WTC11 (cell line): ENCODE data around the gene RNASET2. TPM values are rescaled to one million over a fixed set of nuclear protein-coding genes. Genes with fewer than 3 reads are reported as not detected.
A peak's percentile ranks its signal among the peaks of the same experiment; 100 is the strongest.

Source experiments
- ATAC-seq: fragments of 200-7000 bp; cut with Tn5 transposase; 2 replicates; pipeline ENCODE4 v1.10.0; 2021; ENCODE audit warnings: mild to moderate bottlenecking, moderate library complexity
- CTCF ChIA-PET: fragments of 300-600 bp; sonication (Branson Sonifier 250); formaldehyde crosslinking; loops from one replicate; lab custom pipeline; 2021; ENCODE audit warnings: antibody characterized with exemption; lab: Charles Lee
- POLR2A ChIA-PET: fragments of 350-600 bp; sonication (Branson Sonifier 250); formaldehyde crosslinking; loops from one replicate; lab custom pipeline; 2021; ENCODE audit warnings: antibody characterized with exemption; lab: Charles Lee
- DNase-seq: peaks from one replicate; pipeline ENCODE4 v3.0.0; 2021; ENCODE audit warnings: low spot score
- H3K27ac Mint-ChIP-seq: 2 replicates; pipeline ENCODE4 v1.8.0; 2021; ENCODE audit warnings: mixed read lengths
- H3K27me3 Mint-ChIP-seq: 2 replicates; pipeline ENCODE4 v1.8.0; 2021; ENCODE audit warnings: low read depth, mild to moderate bottlenecking, moderate library complexity, mixed read lengths
- H3K36me3 Mint-ChIP-seq: 2 replicates; pipeline ENCODE4 v1.8.0; 2021; ENCODE audit warnings: mixed read lengths
- H3K4me1 Mint-ChIP-seq: 2 replicates; pipeline ENCODE4 v1.8.0; 2022; ENCODE audit warnings: mixed read lengths
- H3K4me3 Mint-ChIP-seq: 2 replicates; pipeline ENCODE4 v1.8.0; 2021; ENCODE audit warnings: mild to moderate bottlenecking, moderate library complexity, mixed read lengths
- H3K9me3 Mint-ChIP-seq: 2 replicates; pipeline ENCODE4 v1.8.0; 2021; ENCODE audit warnings: mixed read lengths
- AFF4 ChIP-seq: sonication (generic); formaldehyde crosslinking; IDR thresholded peaks from 2 replicates; pipeline ENCODE4 v1.8.1; 2023; ENCODE audit warnings: mild to moderate bottlenecking, missing genetic modification reagents, borderline replicate concordance
- ATF1 ChIP-seq: sonication (generic); formaldehyde crosslinking; IDR thresholded peaks from 2 replicates; pipeline ENCODE4 v1.8.1; 2023; ENCODE audit warnings: mild to moderate bottlenecking, moderate library complexity, missing genetic modification reagents
- ELF4 ChIP-seq: sonication (generic); formaldehyde crosslinking; IDR thresholded peaks from 2 replicates; pipeline ENCODE4 v1.8.1; 2022; ENCODE audit warnings: low read depth, mild to moderate bottlenecking, moderate library complexity, missing genetic modification reagents
- ETV6 ChIP-seq: sonication (generic); formaldehyde crosslinking; IDR thresholded peaks from 2 replicates; pipeline ENCODE4 v1.8.1; 2022; ENCODE audit warnings: mild to moderate bottlenecking, missing genetic modification reagents
- IRF1 ChIP-seq: sonication (generic); formaldehyde crosslinking; IDR thresholded peaks from 2 replicates; pipeline ENCODE4 v1.8.0; 2023; ENCODE audit warnings: missing genetic modification reagents
- IRF2 ChIP-seq: sonication (generic); formaldehyde crosslinking; IDR thresholded peaks from 2 replicates; pipeline ENCODE4 v1.8.0; 2022; ENCODE audit warnings: low read depth, missing genetic modification reagents, borderline replicate concordance
- KAT7 ChIP-seq: sonication (generic); formaldehyde crosslinking; IDR thresholded peaks from 2 replicates; pipeline ENCODE4 v1.8.1; 2023; ENCODE audit warnings: missing genetic modification reagents, mild to moderate bottlenecking, borderline replicate concordance
- MAX ChIP-seq: sonication (generic); formaldehyde crosslinking; IDR thresholded peaks from 2 replicates; pipeline ENCODE4 v1.8.0; 2022; ENCODE audit warnings: mild to moderate bottlenecking, missing genetic modification reagents
- MXD4 ChIP-seq: fragments of 250-450 bp; sonication (Bioruptor Pico); IDR thresholded peaks from 2 replicates; pipeline ENCODE4 v1.8.0; 2021; ENCODE audit warnings: mild to moderate bottlenecking, moderate library complexity, borderline replicate concordance
- NR2C2 ChIP-seq: sonication (generic); formaldehyde crosslinking; IDR thresholded peaks from 2 replicates; pipeline ENCODE4 v1.8.0; 2022; ENCODE audit warnings: mild to moderate bottlenecking, missing genetic modification reagents
- PRDM15 ChIP-seq: sonication (generic); formaldehyde crosslinking; IDR thresholded peaks from 2 replicates; pipeline ENCODE4 v1.8.0; 2022; ENCODE audit warnings: missing genetic modification reagents
- PREB ChIP-seq: sonication (generic); formaldehyde crosslinking; IDR thresholded peaks from 2 replicates; pipeline ENCODE4 v1.8.1; 2022; ENCODE audit warnings: mild to moderate bottlenecking, missing genetic modification reagents, moderate library complexity, borderline replicate concordance
- RORB ChIP-seq: fragments of 250-450 bp; sonication (Bioruptor Pico); IDR thresholded peaks from 2 replicates; pipeline ENCODE4 v1.9.0; 2021; ENCODE audit warnings: mild to moderate bottlenecking
- TEAD1 ChIP-seq: sonication (generic); formaldehyde crosslinking; IDR thresholded peaks from 2 replicates; pipeline ENCODE4 v1.8.0; 2022; ENCODE audit warnings: mild to moderate bottlenecking, missing genetic modification reagents
- ZBTB21 ChIP-seq: sonication (generic); formaldehyde crosslinking; IDR thresholded peaks from 2 replicates; pipeline ENCODE4 v1.8.1; 2023; ENCODE audit warnings: mild to moderate bottlenecking, missing genetic modification reagents, borderline replicate concordance
- ZNF281 ChIP-seq: sonication (generic); formaldehyde crosslinking; IDR thresholded peaks from 2 replicates; pipeline ENCODE4 v1.8.0; 2023; ENCODE audit warnings: mild to moderate bottlenecking, missing genetic modification reagents
- total RNA-seq: library from RNA; stranded (reverse); gene quantifications from 3 replicates; pipeline ENCODE4 v1.2.3, GENCODE V29; 2021

RNASET2 gene
- total RNA-seq, 1 experiment from 2014 or later = 35.6 TPM

- DNase-seq (no peak), ATAC-seq (peak; percentile 91)
- POLR2A ChIA-PET = interaction anchor here (1.3 kb wide), 1 partner anchor 11 kb away, joined by 3 read pairs; the partner anchor contains the start of gene CEP43
- Mint-ChIP-seq H3K9me3 (peaks cover 4% of the 10 kb centered on the region), H3K27ac (peak overlapping the region; percentile 5; the same call in 1 of the 2 replicates), H3K4me1 (peaks cover 37% of the 10 kb centered on the region), H3K36me3 (peaks cover 39% of the 10 kb centered on the region), H3K27me3 (no peaks in the 10 kb centered on the region), H3K4me3 (no peak overlapping the region; the same call in 1 of the 2 replicates)
- CTCF ChIA-PET = interaction anchor here (0.6 to 3.1 kb wide), 22 partner anchors 8 to 281 kb away, joined by 3 to 44 read pairs (median 6); partner anchors contain the start of genes CEP43 and RNASET2
- no peak for TF ChIP-seq RORB
- TF ChIP-seq ETV6 (CRISPR knock-in tag) = 0 out of 2 replicates have a peak, but pooled peaks have one; percentile 61
- TF ChIP-seq ZBTB21 (CRISPR knock-in tag) = peak; percentile 12; the same call in 1 of the 2 replicates
- peak; percentile 71 for TF ChIP-seq PRDM15 (CRISPR knock-in tag)
Observed at GRCh38 chr6:166988674-166989201, 32.4 kb upstream of the RNASET2 start.

- Mint-ChIP-seq H3K27ac (no peak overlapping the region), H3K4me3 (no peak overlapping the region), H3K36me3 (peaks cover 37% of the 10 kb centered on the region), H3K4me1 (peaks cover 32% of the 10 kb centered on the region), H3K27me3 (no peaks in the 10 kb centered on the region), H3K9me3 (peaks cover 7% of the 10 kb centered on the region)
- DNase-seq (no peak), ATAC-seq (no peak)
- TF ChIP-seq PREB (no peak), MAX (no peak), PRDM15 (CRISPR knock-in tag) (no peak), KAT7 (CRISPR knock-in tag) (no peak), ZNF281 (no peak), IRF1 (CRISPR knock-in tag) (no peak), ELF4 (CRISPR knock-in tag) (no peak), MXD4 (CRISPR knock-in tag) (no peak), AFF4 (CRISPR knock-in tag) (no peak), IRF2 (CRISPR knock-in tag) (no peak), NR2C2 (CRISPR knock-in tag) (no peak), TEAD1 (CRISPR knock-in tag) (no peak), ATF1 (CRISPR knock-in tag) (no peak)
- POLR2A ChIA-PET = interaction anchor here (1.3 kb wide), 1 partner anchor 12 kb away, joined by 3 read pairs; the partner anchor contains the start of gene CEP43
- CTCF ChIA-PET = interaction anchor here (1.1 to 3.1 kb wide), 10 partner anchors 11 to 280 kb away, joined by 4 to 44 read pairs (median 8); partner anchors contain the start of genes CEP43 and RNASET2
Observed at GRCh38 chr6:166987930-166988329, 31.6 kb upstream of the RNASET2 start.
